ENCODE measurements around the gene MAGI2.

Gene MAGI2

GRCh38 chr7:78099715-78100394 lies 1353.6 kb downstream of the MAGI2 start:
- DNase-seq = no peak

- DNase-seq = no peak
Measured at GRCh38 chr7:78095549-78095948, 1357.9 kb downstream of the MAGI2 start.

- DNase-seq = no peak
Measured at GRCh38 chr7:78092331-78092730, 1361.1 kb downstream of the MAGI2 start.

- peak; percentile 34 for DNase-seq
Measured at GRCh38 chr7:78090616-78091015, 1362.9 kb downstream of the MAGI2 start.

- no peak for DNase-seq
Measured at GRCh38 chr7:78083476-78084120, 1369.9 kb downstream of the MAGI2 start.

- DNase-seq = no peak
Measured at GRCh38 chr7:78082556-78082955, 1370.9 kb downstream of the MAGI2 start.

- no peak for DNase-seq
Measured at GRCh38 chr7:78081888-78082287, 1371.6 kb downstream of the MAGI2 start.

- no peak for DNase-seq
Measured at GRCh38 chr7:78081344-78081743, 1372.1 kb downstream of the MAGI2 start.

- no peak for DNase-seq
Measured at GRCh38 chr7:78080811-78081210, 1372.7 kb downstream of the MAGI2 start.

- no peak for DNase-seq
Measured at GRCh38 chr7:78080241-78080640, 1373.2 kb downstream of the MAGI2 start.

- no peak for DNase-seq
Measured at GRCh38 chr7:78074713-78075112, 1378.8 kb downstream of the MAGI2 start.

- DNase-seq = no peak
Measured at GRCh38 chr7:78073609-78074382, 1379.7 kb downstream of the MAGI2 start.

GRCh38 chr7:78072201-78072590 lies 1381.3 kb downstream of the MAGI2 start:
- DNase-seq = no peak

- no peak for DNase-seq
Measured at GRCh38 chr7:78071491-78072200, 1381.8 kb downstream of the MAGI2 start.

GRCh38 chr7:78066599-78066998 lies 1386.9 kb downstream of the MAGI2 start:
- no peak for DNase-seq

GRCh38 chr7:78063758-78064157 lies 1389.7 kb downstream of the MAGI2 start:
- DNase-seq = no peak

- no peak for DNase-seq
Measured at GRCh38 chr7:78062214-78062613, 1391.3 kb downstream of the MAGI2 start.

- peak; percentile 11 for DNase-seq
Measured at GRCh38 chr7:78057571-78057970, 1395.9 kb downstream of the MAGI2 start.

- no peak for DNase-seq
Measured at GRCh38 chr7:78055599-78055998, 1397.9 kb downstream of the MAGI2 start.

- no peak for DNase-seq
Measured at GRCh38 chr7:78055001-78055573, 1398.4 kb downstream of the MAGI2 start.

GRCh38 chr7:78052112-78052511 lies 1401.4 kb downstream of the MAGI2 start:
- DNase-seq = no peak

- no peak for DNase-seq
Measured at GRCh38 chr7:78047800-78048199, 1405.7 kb downstream of the MAGI2 start.

- no peak for DNase-seq
Measured at GRCh38 chr7:78043159-78043558, 1410.3 kb downstream of the MAGI2 start.
